SK-N-SH treated with all-trans-retinoic acid at 6 μM for 48 hours (cell line): ENCODE data around the gene IQSEC1.

Experiments used
- ATAC-seq: fragments of 200-7000 bp; cut with Tn5 transposase; 3 replicates; pipeline ENCODE4 v1.9.1; 2020; ENCODE audit warnings: mild to moderate bottlenecking, moderate library complexity
- ARNTL ChIP-seq: fragments of 450-650 bp; formaldehyde crosslinking; IDR thresholded peaks from 2 replicates; pipeline ENCODE4 v1.5.0; 2020; ENCODE audit warnings: low read depth, mild to moderate bottlenecking, moderate library complexity, borderline replicate concordance
- CSDC2 ChIP-seq: fragments of 250-450 bp; sonication (Bioruptor Pico); IDR thresholded peaks from 2 replicates; pipeline ENCODE4 v1.5.0; 2020; ENCODE audit warnings: mild to moderate bottlenecking, moderate library complexity
- CSRNP3 ChIP-seq: fragments of 250-450 bp; sonication (Bioruptor Pico); IDR thresholded peaks from 2 replicates; pipeline ENCODE4 v1.5.1; 2021; ENCODE audit warnings: mild to moderate bottlenecking, moderate library complexity
- ESRRG ChIP-seq: fragments of 250-450 bp; sonication (Bioruptor Pico); IDR thresholded peaks from 2 replicates; pipeline ENCODE4 v1.6.1; 2021; ENCODE audit warnings: mild to moderate bottlenecking
- GLIS3 ChIP-seq: fragments of 250-450 bp; sonication (Bioruptor Pico); IDR thresholded peaks from 2 replicates; pipeline ENCODE4 v1.5.0; 2020; ENCODE audit warnings: mild to moderate bottlenecking, moderate library complexity
- OSR1 ChIP-seq: fragments of 250-450 bp; sonication (Bioruptor Pico); IDR thresholded peaks from 2 replicates; pipeline ENCODE4 v1.8.0; 2022; ENCODE audit warnings: moderate library complexity, mild to moderate bottlenecking, inconsistent platforms
- PATZ1 ChIP-seq: fragments of 250-450 bp; sonication (Bioruptor Pico); IDR thresholded peaks from 2 replicates; pipeline ENCODE4 v1.8.0; 2020; ENCODE audit warnings: mild to moderate bottlenecking, moderate library complexity, borderline replicate concordance
- POU6F1 ChIP-seq: fragments of 250-450 bp; sonication (Bioruptor Pico); IDR thresholded peaks from 2 replicates; pipeline ENCODE4 v1.8.0; 2021; ENCODE audit warnings: low read depth, mild to moderate bottlenecking, moderate library complexity, borderline replicate concordance
- PPARA ChIP-seq: fragments of 250-450 bp; sonication (Bioruptor Pico); IDR thresholded peaks from 2 replicates; pipeline ENCODE4 v1.5.0; 2020; ENCODE audit warnings: mild to moderate bottlenecking, borderline replicate concordance
- SNAI2 ChIP-seq: fragments of 250-450 bp; sonication (Bioruptor Pico); IDR thresholded peaks from 2 replicates; pipeline ENCODE4 v1.5.0; 2020; ENCODE audit warnings: mild to moderate bottlenecking, moderate library complexity
- TOX ChIP-seq: fragments of 250-450 bp; sonication (Bioruptor Pico); IDR thresholded peaks from 2 replicates; pipeline ENCODE4 v1.8.0; 2021; ENCODE audit warnings: mild to moderate bottlenecking, moderate library complexity, borderline replicate concordance
- ZC3H10 ChIP-seq: fragments of 250-450 bp; sonication (Bioruptor Pico); IDR thresholded peaks from 2 replicates; pipeline ENCODE4 v1.5.1; 2021; ENCODE audit warnings: mild to moderate bottlenecking, moderate library complexity
- ZFP3 ChIP-seq: fragments of 250-450 bp; sonication (Bioruptor Pico); IDR thresholded peaks from 2 replicates; pipeline ENCODE4 v1.5.0; 2020; ENCODE audit warnings: mild to moderate bottlenecking, moderate library complexity
- ZFP30 ChIP-seq: fragments of 450-650 bp; formaldehyde crosslinking; IDR thresholded peaks from 2 replicates; pipeline ENCODE4 v1.5.0; 2022; ENCODE audit warnings: mild to moderate bottlenecking, moderate library complexity
- ZNF565 ChIP-seq: fragments of 450-650 bp; formaldehyde crosslinking; conservative IDR thresholded peaks from 2 replicates; pipeline ENCODE4 v1.5.0; 2020; ENCODE audit warnings: low read depth, mild to moderate bottlenecking, moderate library complexity
- ZNF70 ChIP-seq: fragments of 450-650 bp; formaldehyde crosslinking; IDR thresholded peaks from 2 replicates; pipeline ENCODE4 v1.5.0; 2020; ENCODE audit warnings: mild to moderate bottlenecking, moderate library complexity
- ZNF8 ChIP-seq: fragments of 450-650 bp; formaldehyde crosslinking; IDR thresholded peaks from 2 replicates; pipeline ENCODE4 v1.5.0; 2020; ENCODE audit warnings: mild to moderate bottlenecking, moderate library complexity
- TF ChIP-seq, protein P1 (sequence below): fragments of 250-450 bp; sonication (Bioruptor Pico); IDR thresholded peaks from 2 replicates; pipeline ENCODE4 v1.5.1; 2020; ENCODE audit warnings: low read depth, mild to moderate bottlenecking, moderate library complexity

The IQSEC1 gene

GRCh38 chr3:13121553-13122001, 48.3 kb upstream of the IQSEC1 start:
- no peak for ATAC-seq
- no peak for TF ChIP-seq GLIS3 (CRISPR knock-in tag)

GRCh38 chr3:13120928-13121552, 47.8 kb upstream of the IQSEC1 start:
- TF ChIP-seq CSDC2 (CRISPR knock-in tag) (no peak), CSRNP3 (no peak), PPARA (CRISPR knock-in tag) (no peak), POU6F1 (CRISPR knock-in tag) (no peak), ZNF70 (CRISPR knock-in tag) (no peak), ESRRG (no peak), ARNTL (CRISPR knock-in tag) (no peak)
- TF ChIP-seq, protein P1, sequence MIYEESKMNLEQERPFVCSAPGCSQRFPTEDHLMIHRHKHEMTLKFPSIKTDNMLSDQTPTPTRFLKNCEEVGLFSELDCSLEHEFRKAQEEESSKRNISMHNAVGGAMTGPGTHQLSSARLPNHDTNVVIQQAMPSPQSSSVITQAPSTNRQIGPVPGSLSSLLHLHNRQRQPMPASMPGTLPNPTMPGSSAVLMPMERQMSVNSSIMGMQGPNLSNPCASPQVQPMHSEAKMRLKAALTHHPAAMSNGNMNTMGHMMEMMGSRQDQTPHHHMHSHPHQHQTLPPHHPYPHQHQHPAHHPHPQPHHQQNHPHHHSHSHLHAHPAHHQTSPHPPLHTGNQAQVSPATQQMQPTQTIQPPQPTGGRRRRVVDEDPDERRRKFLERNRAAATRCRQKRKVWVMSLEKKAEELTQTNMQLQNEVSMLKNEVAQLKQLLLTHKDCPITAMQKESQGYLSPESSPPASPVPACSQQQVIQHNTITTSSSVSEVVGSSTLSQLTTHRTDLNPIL (CRISPR knock-in tag) = no peak
- no peak for ATAC-seq

- no peak for ATAC-seq
- TF ChIP-seq, protein P1 (CRISPR knock-in tag) = no peak
- TF ChIP-seq ZFP3 (CRISPR knock-in tag) (no peak), ZFP30 (CRISPR knock-in tag) (no peak), TOX (no peak), PATZ1 (CRISPR knock-in tag) (no peak), ESRRG (no peak), SNAI2 (no peak), OSR1 (CRISPR knock-in tag) (no peak), ZC3H10 (CRISPR knock-in tag) (no peak)
- TF ChIP-seq, all 23 proteins: peak for 0
Measured at GRCh38 chr3:13120289-13120927, 47.2 kb upstream of the IQSEC1 start.

GRCh38 chr3:13119471-13120220, 46.4 kb upstream of the IQSEC1 start:
- ATAC-seq = no peak
- no peak for TF ChIP-seq ZNF565 (CRISPR knock-in tag)
- TF ChIP-seq POU6F1 (CRISPR knock-in tag) = no peak
- no peak for TF ChIP-seq OSR1 (CRISPR knock-in tag)
- TF ChIP-seq ZNF8 = no peak
- TF ChIP-seq ESRRG = no peak
- no peak for TF ChIP-seq ARNTL (CRISPR knock-in tag)
